Activated T-helper 1 cell treated with anti-CD3 and anti-CD28 coated beads, Interleukin-12 subunit alpha, Interleukin-12 subunit beta, Interleukin-2, Interleukin-4 antibody, amounts not matched to agents 30 ng/mL and 10 ng/mL and 1 ng/mL, durations not matched to agents 14 hours and 24 hours and 36 hours (primary cell): ENCODE data around the gene IFI30. TPM values are rescaled to one million over a fixed set of nuclear protein-coding genes. Genes with fewer than 3 reads are reported as not detected.

Experiments
- total RNA-seq: library from RNA; stranded (reverse); gene quantifications from 2 replicates; pipeline ENCODE4 v1.2.3, GENCODE V29; 2022

IFI30 gene
- total RNA-seq, 1 donor from 2014 or later: 49.9 TPM

Other genes with a start within 250 kb of the IFI30 start
- gene CCDC124, start 240.8 kb upstream of the IFI30 start, total RNA-seq: 122 and 128 TPM in 2 replicates
- not detected in 2 replicates for gene KCNN1, start 206.7 kb upstream of the IFI30 start, total RNA-seq
- gene ARRDC2, start 165.6 kb upstream of the IFI30 start, total RNA-seq: 45.0 and 46.1 TPM in 2 replicates
- 44.5 and 47.5 TPM in 2 replicates for gene IL12RB1, start 86.9 kb upstream of the IFI30 start, total RNA-seq
- 16.5 and 17.6 TPM in 2 replicates for gene MAST3, start 76.0 kb upstream of the IFI30 start, total RNA-seq
- 14.7 and 15.6 TPM in 2 replicates for gene PIK3R2, start 20.6 kb upstream of the IFI30 start, total RNA-seq
- gene MPV17L2, start 19.4 kb downstream of the IFI30 start, total RNA-seq: 19.2 and 23.3 TPM in 2 replicates
- 7.2 and 11.0 TPM in 2 replicates for gene RAB3A, start 30.2 kb downstream of the IFI30 start, total RNA-seq
- not detected in 2 replicates for gene PDE4C, start 52.6 kb downstream of the IFI30 start, total RNA-seq
- gene IQCN, start 100.6 kb downstream of the IFI30 start, total RNA-seq: 2.8 and 3.2 TPM in 2 replicates
- gene JUND, start 107.8 kb downstream of the IFI30 start, total RNA-seq: 431 and 455 TPM in 2 replicates
- 198 and 200 TPM in 2 replicates for gene LSM4, start 149.3 kb downstream of the IFI30 start, total RNA-seq
- gene PGPEP1, start 166.8 kb downstream of the IFI30 start, total RNA-seq: 17.9 and 21.5 TPM in 2 replicates
- gene GDF15, start 212.3 kb downstream of the IFI30 start, total RNA-seq: not detected in 2 replicates
- not detected in 2 replicates for gene LRRC25, start 223.8 kb downstream of the IFI30 start, total RNA-seq
- 135 and 141 TPM in 2 replicates for gene SSBP4, start 245.6 kb downstream of the IFI30 start, total RNA-seq